ENCODE measurements around the gene EXO1.
A peak's percentile ranks its signal among the peaks of the same experiment; 100 is the strongest.
"Not testable (repeated sequence)": the region's sequence is repeated elsewhere in the genome, so short reads cannot be mapped to it uniquely, and the experiment has no call there.

The EXO1 gene

DNA sequence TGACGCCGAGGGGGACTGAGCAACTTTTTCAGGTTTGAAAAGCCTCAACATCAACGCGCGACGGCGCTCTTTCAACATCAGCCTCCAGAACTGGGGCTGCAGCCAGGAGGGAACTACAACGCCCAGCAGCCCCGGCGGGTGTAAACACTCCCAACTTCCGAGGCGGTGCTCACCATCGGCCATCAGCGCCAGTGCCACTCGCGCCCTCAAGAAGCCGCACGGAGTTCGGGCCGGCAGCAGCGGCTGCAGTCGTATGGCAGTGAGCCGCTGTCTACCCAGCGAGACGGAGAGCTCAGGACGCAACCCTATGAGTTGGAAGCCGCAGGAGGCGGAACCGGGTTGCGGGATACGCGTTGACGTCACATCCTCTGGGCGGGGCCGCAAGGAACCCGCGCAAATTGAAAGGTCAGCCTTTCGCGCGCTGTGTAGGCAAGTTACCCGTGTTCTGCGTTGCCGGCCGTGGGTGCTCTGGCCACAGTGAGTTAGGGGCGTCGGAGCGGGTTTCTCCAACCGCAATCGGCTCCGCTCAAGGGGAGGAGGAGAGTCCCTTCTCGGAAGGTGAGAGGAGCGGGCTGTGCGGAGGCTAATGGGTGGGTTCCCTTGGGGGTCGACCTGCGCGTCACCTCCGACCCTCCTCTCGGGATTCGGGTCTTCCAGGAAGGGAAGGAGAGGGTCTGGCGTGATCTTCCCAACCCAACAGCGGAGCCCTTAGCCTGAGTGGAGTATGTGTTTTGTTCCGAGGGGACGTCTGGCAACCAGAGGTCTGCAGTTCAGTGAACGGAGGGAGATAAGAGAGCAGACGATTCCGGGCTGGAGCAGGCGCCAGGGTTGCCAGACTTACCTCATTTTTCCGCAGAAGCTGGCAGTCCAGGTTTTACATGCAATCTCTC, at the start of gene EXO1:
Gene EXO1, plus strand, starts transcription at position 409 of the 890 bp plus-strand sequence. CDS start 2,222 bp downstream, outside the sequence.
- DNase-seq (ENCODE audit: low read depth in 2 of 2), result peak; percentile 81 to 83

DNA sequence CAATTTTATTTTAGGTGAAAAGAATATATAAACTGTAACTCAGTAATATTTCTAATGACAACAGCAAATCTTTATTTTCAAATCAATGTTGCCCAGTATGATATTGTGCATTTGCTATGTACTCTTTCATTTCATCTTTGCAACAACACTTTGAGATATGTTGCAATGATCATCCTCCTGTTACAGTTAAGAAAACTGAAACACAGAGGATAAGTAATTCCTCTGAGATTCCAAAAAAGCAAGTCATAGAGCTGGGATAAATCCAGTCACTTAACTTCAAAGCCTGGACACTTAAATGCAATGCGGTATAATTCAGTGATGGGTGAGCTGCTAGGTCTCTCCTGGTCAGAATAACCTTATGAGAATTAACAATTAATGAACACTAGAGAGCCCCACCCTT, 48.6 kb upstream of the EXO1 start:
- no peak for DNase-seq (ENCODE audit: low read depth in 2 of 2)

DNA sequence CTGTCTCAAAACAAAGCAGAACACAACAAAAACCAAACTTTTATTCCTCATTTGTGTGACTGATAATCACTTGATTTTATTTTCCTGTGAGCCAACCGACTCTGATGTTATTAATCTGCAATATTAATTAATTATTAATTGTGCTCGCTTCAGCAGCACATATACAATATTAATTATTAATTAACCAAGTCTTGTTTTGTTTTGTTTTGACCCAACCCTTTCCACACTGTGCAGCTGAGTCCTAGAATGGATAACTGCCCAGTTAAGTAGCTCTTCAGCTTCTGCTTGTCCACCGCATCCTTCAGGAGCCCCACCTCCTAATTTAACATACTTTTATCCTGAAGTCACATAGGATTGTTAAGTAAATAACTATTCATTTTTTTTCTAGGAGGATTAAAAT, 47.4 kb upstream of the EXO1 start:
- DNase-seq (ENCODE audit: low read depth in 2 of 2), result no peak

DNA sequence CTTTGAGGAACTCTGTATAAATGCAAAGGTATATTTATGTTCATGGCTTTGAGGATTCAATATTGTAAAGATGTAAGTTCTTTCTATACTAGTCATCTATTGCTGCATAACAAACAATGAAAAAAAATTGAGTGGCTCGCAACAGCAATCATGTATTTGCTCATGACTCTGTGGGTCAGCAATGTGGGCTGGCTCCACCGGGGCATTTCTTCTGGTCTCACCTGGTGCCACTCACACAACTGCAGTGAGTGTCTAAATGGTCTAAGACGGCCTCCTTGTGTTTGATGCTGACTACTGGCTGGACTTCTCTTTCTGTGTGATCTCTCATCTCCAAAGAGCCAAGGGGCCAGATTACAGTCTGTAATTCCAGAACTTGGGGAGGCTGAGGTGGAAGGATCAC, 45.1 kb upstream of the EXO1 start:
- no peak for DNase-seq (ENCODE audit: low read depth in 2 of 2)

DNA sequence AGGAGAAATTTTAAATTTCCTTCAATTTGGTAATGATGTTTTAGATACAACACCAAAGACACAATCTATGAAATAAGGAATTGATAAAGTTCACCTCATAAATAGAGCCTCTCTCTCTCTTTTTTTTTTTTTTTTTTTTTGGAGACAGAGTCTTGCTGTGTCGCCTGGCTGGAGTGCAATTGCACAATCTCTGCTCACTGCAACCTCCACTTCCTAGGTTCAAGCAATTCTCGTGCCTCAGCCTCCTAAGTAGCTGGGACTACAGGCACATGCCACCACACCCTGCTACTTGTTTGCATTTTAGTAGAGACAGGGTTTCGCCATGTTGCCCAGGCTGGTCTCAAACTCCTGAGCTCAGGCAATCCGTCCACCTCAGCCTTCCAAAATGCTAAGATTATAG, 43.3 kb upstream of the EXO1 start:
- DNase-seq (ENCODE audit: low read depth in 2 of 2), result not testable (repeated sequence)

DNA sequence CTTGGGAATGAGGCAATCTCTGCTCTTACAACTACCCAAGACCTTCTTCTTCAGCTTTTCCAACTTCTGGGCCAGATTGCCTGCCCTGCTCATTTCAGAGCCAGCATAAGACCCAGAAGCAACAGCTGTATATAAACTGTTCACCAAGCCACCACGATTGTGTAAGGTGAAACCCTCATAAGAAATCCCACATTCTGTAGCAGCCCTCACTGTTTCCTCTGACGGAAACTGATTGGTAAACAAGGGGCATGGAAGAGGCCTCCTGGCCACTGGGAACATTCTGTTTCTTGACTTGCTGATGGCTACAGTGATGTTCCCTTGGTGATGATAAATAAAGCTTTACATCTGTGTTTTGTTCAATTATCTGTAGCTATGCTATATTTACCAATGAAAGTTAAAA, 39.7 kb upstream of the EXO1 start:
- DNase-seq (ENCODE audit: low read depth in 2 of 2), result no peak

DNA sequence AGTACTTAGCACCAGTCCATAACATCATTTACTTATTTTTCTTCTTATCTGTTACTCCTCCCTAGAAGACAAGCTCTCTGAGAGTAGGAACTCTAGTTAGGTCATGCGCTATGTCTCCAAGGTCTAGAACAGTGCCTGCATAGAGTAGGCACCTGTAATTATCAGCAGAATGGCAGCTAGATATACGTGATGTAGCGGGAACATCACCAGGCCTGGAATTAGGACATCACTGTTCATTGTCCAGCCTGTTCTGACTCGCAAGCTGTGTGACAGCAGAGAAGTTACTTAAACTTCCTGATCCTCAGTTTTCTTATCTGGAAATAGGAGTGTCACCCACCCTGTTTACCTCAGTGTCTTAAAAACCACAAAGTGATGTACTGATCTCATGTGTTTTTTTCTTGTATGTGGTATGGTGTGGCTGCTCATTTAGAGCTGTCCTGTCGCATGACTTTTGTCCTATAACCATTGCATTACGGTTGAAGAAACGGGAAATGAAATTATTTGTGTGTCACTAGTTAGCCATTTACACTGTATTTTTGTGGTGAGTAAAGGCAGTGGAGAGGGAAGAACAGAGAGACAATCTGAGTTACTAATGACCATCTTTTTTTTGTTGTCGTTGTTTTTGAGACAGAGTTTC, 37.1 kb upstream of the EXO1 start:
- no peak for DNase-seq (ENCODE audit: low read depth in 2 of 2)

DNA sequence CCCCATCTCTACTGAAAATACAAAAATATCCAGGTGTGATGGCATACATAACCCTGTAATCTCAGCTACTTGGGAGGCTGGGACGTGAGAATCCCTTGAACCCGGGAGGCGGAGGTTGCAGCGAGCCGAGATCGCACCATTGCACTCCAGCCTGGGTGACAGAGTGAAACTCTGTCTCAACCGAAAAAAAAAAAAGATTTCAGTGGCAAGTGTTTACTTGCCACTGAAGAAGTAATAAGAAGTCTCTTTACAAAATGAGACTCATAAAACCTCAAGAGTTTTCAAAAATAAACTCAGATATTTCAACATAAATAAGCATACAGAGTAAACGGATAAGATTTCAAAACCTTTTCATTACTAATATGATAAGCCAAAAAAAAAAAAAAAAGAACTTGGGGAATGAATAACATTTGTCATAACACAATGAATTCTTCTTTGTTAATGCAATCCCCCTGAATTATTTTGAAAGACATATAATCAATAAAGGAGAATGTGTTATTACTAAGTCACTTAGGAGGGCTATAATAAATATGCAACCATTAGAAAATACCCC, 34.2 kb upstream of the EXO1 start:
- no peak for DNase-seq (ENCODE audit: low read depth in 2 of 2)

DNA sequence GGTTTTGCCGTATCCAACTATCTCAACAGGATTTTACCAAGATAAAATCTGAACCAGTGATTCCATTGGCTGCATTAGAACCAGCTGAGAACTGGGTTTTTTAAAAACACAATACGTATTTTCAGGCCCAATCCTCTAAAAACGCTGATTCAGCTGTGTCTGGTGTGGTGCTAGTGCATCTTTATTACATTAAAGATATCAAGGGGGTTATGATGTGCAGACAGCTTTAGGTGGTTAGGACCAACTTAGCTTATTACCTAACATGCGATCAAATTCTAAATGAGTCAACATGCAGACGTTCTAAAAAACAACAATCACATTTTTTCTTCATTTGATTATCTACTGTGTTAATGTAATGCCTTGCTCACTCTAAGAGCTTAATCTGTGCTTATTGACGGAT, 32.0 kb upstream of the EXO1 start:
- DNase-seq (ENCODE audit: low read depth in 2 of 2), result no peak

DNA sequence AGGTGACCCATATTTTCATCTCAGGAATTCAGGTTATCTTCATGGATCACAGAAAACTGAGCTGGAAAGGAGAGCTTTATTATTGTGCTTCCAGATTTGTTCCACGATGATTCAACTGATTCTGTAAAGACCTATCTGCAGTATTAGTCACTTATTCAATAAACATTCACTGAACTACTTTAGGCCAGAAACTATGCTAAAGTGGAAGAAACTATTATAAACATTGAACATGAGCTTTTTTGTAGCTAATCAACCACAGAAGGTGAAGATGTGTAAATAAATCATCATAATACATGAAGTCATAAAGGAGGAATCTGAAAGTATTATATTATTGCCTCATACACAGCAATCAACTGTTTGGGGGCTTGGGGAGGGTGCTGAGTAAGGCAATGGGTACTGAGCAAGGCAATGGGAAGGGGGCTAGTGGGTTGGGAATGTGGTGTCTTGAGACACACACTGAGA, 30.6 kb upstream of the EXO1 start:
- no peak for DNase-seq (ENCODE audit: low read depth in 2 of 2)

DNA sequence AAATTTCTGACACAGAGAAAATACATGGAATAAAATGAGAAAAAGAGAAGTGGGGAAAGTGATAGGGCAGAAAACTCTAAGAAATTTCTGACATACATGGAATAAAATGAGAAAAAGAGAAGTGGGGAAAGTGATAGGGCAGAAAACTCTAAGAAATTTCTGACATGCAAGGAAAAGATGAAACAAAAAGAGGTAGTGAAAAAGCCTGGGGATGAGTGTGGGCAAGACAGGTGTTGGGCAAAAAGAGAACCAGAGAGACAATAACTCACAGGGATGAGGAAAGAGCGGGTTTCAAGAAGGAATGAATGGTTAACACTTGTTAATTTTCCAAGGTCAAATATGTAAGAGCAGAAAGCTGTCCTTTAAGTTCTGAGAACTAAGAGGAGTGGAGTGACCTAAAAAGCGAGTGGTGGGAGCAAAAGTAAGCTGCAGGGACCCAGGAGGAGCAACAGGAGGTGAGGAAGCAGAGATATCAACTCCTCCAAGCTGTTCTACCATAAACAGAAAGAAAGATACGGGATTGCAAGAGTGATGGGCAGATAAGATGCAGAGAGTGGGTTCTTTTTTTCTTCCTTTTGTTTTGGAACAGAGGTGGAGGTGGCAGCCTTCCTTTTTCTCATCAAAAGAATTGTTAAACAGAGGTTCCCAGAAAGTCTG, 29.9 kb upstream of the EXO1 start:
- no peak for DNase-seq (ENCODE audit: low read depth in 2 of 2)

DNA sequence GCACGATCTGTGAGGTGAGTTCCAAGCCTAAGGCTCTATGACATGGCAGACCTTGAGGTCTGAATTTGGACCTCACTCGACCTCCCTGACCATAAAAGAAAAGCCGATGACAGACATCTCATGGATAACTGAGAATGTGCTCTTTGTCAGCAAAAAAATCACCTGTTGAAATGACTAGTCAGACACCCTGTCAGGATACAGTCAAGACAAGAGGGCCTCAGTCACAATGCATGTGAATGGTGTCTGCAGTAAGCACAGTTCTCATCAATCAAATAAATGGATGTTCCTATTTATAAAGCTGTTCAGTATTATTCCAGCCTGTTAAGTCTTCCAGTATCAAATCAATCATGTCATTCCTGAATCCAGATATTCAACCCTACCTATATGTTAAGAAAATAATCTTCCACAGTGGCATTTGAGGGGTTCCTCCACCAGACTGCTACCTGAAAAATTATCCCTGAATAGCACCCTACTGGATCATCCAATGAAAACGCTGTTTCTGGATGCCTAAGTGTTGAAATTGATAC, 28.6 kb upstream of the EXO1 start:
- DNase-seq (ENCODE audit: low read depth in 2 of 2), result no peak

DNA sequence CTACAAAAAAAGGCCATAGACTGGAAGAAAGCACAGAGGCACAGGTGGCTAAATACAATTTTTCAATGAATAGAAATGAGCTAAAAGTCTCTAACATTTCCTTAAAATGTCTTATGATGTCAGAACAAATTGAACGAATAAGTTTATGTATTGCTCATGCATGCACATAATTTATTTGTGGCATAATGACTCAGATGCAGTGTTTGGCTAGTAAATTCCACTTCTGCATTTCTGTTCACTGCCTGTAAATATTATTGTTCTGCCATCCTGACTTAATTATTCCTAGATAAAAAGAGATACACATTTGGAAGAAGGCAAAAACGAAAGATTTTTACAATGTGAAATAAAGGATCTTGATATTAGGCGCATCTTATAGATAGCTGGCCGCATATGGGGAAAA, 26.6 kb upstream of the EXO1 start:
- DNase-seq (ENCODE audit: low read depth in 2 of 2), result no peak

DNA sequence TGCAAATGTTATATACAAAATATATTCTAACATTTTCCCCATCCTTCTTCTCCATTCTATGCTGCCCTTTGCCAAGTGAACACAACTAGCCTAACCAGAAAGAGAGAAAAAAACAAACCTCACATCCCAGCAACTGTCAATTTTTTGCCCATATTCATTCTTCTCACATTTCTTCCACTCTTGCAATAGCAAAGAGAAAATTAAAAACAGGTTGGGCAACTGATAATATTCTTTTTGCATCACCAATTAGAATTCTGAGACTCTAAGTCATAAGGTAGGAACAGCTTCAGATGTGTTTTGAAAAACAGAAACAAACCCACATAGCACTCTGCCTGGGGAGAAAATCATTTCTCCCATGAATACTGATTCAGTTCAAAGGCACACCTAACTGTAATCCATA, 25.2 kb upstream of the EXO1 start:
- DNase-seq (ENCODE audit: low read depth in 2 of 2), result no peak

DNA sequence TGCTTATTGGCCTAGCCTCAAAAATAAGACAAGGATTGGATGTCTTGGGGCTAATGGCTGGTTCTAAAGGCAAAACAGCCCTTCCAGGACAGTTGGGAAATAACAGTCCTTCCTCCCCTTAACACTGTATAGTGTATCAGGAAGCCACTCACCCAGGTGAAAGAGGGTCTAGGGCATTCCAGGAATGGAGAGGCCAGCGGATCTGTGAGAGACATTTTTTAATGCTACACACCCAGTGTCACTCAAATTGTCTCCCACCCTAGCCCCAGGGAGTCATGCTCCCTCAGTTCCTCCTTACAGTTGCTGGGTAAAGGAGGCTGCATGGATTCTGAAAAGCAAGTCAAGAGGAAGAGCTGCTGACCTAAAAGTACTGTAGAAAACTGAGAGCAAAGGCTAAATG, 24.1 kb upstream of the EXO1 start:
- no peak for DNase-seq (ENCODE audit: low read depth in 2 of 2)

DNA sequence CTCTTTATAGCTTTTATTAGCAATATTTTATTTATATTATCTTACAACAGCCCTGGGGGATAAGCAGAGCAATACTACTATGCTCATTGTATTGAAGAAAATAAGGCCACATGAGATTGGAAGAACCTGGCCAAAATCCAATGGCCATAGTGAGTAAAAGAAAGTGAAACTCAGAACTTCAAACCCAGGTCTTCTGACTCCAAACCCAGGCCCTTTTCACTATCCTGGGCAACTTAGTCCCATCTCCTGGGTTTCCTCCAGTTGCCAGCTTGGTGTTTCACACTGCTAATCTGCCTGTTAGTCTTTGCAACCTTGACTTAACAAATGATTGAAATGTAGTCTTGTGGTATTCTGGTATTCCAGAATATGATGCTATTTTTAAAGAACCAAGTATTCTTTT, 22.4 kb upstream of the EXO1 start:
- DNase-seq (ENCODE audit: low read depth in 2 of 2), result no peak

DNA sequence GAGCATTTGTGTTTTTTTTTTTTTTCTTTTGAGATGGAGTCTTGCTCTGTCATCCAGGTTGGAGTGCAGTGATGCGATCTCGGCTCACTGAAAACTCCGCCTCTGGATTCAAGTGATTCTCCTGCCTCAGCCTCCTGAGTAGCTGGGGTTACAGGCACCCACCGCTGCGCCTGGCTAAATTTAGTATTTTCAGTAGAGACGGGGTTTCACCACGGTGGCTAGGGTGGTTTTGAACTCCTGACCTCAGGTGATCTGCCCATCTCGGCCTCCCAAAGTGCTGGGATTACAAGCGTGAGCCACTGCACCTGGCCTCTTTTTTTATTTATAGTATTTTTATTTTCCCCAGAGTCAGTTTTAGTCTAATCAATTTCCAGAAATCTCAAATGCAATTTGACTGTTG, 21.4 kb upstream of the EXO1 start:
- not testable (repeated sequence) for DNase-seq (ENCODE audit: low read depth in 2 of 2)

DNA sequence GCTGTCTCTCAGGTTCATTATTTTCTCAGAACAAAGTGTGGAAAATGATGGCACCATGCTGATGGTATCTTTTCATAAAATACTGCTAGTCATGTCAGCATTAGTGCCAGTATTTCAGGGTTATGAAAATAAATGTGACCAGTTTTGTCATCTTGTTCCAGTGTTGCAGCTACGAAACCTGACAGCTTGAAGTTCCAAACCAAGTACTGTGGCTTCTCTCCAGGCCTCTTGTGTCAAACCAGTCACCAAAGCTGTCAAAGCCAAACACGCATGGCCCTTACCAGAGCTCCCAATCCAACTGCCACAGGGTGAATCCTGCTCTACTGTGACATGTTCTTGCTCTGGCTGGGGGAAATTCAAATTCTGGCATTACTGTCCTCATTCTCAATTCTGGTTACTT, 20.7 kb upstream of the EXO1 start:
- no peak for DNase-seq (ENCODE audit: low read depth in 2 of 2)

DNA sequence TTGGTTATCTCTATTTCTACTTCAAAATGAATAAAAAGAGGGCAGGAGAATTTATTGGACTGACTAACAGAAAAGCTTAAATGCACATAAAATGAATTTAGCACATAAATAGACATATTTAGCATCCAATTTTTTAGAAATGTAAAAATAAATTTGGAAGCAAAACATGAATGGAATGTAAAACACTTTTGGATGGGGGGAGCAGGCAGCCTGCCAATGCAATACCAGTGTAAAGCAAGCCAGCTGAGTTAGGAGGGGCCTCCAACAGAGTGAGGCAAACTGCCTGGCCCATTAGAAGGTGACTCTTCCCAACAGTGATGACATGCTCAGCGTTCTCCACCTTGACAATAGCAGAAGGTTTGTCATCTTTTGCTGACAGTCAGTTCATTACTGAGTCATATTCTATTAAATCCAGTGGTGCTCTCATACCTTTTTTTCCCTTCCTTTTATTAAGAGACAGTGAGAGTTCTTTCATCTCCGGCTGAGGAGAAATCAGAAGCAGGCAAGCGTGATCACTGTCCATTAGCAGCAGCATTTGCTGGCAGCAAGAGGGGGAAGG, 19.5 kb upstream of the EXO1 start:
- DNase-seq (ENCODE audit: low read depth in 2 of 2), result no peak

DNA sequence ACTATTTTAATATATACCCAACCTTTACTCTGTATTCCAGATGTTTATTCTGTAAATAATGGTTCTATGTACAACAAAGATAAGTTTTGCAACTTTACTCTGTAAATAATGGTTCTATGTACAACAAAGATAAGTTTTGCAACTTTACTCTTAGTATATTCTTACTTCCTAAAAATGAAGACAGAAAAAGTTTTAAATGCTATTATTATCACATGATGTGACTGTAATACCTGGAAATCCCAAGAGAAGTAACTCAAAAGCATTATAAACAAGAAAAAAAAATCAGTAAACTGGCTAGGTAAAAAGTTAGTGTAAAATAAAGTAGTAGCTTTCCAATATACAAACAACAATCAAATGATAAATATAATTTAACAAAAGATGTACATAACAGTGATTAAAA, 18.5 kb upstream of the EXO1 start:
- DNase-seq (ENCODE audit: low read depth in 2 of 2), result no peak

DNA sequence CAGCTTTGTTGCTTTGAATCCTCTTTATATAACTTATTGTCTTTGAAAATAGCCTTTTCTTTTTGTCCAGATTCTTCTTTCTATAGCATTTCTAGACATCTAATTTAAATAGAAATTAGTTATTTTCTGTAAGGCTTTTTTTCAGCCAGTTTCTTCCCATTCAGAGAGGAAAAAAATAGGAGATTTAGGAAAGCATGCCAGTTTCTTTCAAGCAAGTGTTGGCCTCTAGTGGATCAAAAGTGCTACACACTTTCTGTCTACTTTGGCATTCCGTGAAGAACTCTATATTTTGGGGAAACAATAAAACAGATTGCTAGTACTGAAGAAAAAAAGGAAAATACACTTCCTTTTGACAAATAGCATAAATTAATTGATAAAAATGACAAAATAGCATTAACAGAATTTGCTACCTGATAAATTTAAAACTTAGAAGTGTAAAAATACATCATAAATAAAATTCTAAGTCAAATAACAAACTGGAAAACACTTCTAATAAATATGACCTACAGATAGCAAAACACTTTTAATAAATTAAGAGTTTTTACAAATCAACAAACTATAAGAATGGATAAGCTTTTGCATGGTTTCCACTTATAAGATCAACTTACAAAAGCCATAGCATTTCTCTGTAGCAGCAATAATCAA, 13.1 kb upstream of the EXO1 start:
- no peak for DNase-seq (ENCODE audit: low read depth in 2 of 2)
